HEK293 (cell line): ENCODE measurements around the gene NIT1.

ENCODE experiments used
- CTCF ChIA-PET: fragments of 350-600 bp; formaldehyde crosslinking; extraction: SDS; loops from one replicate; lab custom pipeline; 2021; ENCODE audit warnings: antibody characterized with exemption; lab: Yijun Ruan, JAX
- POLR2A ChIA-PET: fragments of 300-600 bp; formaldehyde crosslinking; extraction: SDS; loops from one replicate; lab custom pipeline; 2020; ENCODE audit warnings: antibody characterized with exemption, inconsistent platforms; lab: Yijun Ruan, JAX
- H3K27ac ChIP-seq: fragments of 200-500 bp; sonication (Bioruptor generic); 2 replicates; pipeline ENCODE4 v1.5.1; 2014; ENCODE audit warnings: low read depth, low read length, control low read depth, inconsistent platforms; ENCODE audit errors: extremely low read depth
- H3K36me3 ChIP-seq, 2 experiments: fragments of 200-500 bp in 1 of 2; sonication (Bioruptor generic) in 1 of 2; 1 replicate in 1 of 2; 2 replicates in 1 of 2; pipeline ENCODE4 v1.5.1; 2014 to 2017; ENCODE audit warnings: inconsistent platforms in 2 of 2, low read length in 2 of 2; ENCODE audit not compliant: control insufficient read depth in 2 of 2, insufficient read depth in 1 of 2
- H3K4me1 ChIP-seq: fragments of 200-500 bp; sonication (Bioruptor generic); 2 replicates; pipeline ENCODE4 v1.5.1; 2014; ENCODE audit warnings: mild to moderate bottlenecking, low read length, inconsistent platforms; ENCODE audit not compliant: control insufficient read depth, insufficient read depth
- H3K4me3 ChIP-seq: 2 replicates; pipeline ENCODE4 v1.5.1; 2011; ENCODE audit warnings: low read depth, mild to moderate bottlenecking, control low read depth, low read length, moderate library complexity
- H3K9me3 ChIP-seq: fragments of 200-500 bp; sonication (Bioruptor generic); 2 replicates; pipeline ENCODE4 v1.5.1; 2014; ENCODE audit warnings: low read depth, low read length, inconsistent platforms; ENCODE audit not compliant: control insufficient read depth, insufficient read depth
- ATF2 ChIP-seq: fragments of 450-650 bp; formaldehyde crosslinking; IDR thresholded peaks from 2 replicates; pipeline ENCODE4 v1.5.1; 2016; ENCODE audit warnings: missing biosample characterization, missing genetic modification characterization, low read depth
- EGR2 ChIP-seq: fragments of 450-650 bp; formaldehyde crosslinking; IDR thresholded peaks from 2 replicates; pipeline ENCODE4 v1.5.1; 2016; ENCODE audit warnings: low read depth, missing biosample characterization, missing genetic modification characterization
- GLIS1 ChIP-seq: fragments of 450-650 bp; formaldehyde crosslinking; IDR thresholded peaks from 2 replicates; pipeline ENCODE4 v1.5.1; 2016; ENCODE audit warnings: missing biosample characterization, missing genetic modification characterization
- GLIS2 ChIP-seq: fragments of 450-650 bp; formaldehyde crosslinking; IDR thresholded peaks from 2 replicates; pipeline ENCODE4 v1.5.1; 2016; ENCODE audit warnings: missing biosample characterization, missing genetic modification characterization
- PRDM2 ChIP-seq: fragments of 450-650 bp; formaldehyde crosslinking; IDR thresholded peaks from 2 replicates; pipeline ENCODE4 v1.5.1; 2016; ENCODE audit warnings: missing biosample characterization, missing genetic modification characterization, borderline replicate concordance
- WT1 ChIP-seq: fragments of 450-650 bp; formaldehyde crosslinking; IDR thresholded peaks from 2 replicates; pipeline ENCODE4 v1.5.1; 2016; ENCODE audit warnings: missing biosample characterization, missing genetic modification characterization
- ZFHX2 ChIP-seq: fragments of 450-650 bp; formaldehyde crosslinking; conservative IDR thresholded peaks from 2 replicates; pipeline ENCODE4 v1.5.1; 2016; ENCODE audit warnings: missing biosample characterization, missing genetic modification characterization
- ZIC2 ChIP-seq: fragments of 450-650 bp; formaldehyde crosslinking; IDR thresholded peaks from 2 replicates; pipeline ENCODE4 v1.5.1; 2016; ENCODE audit warnings: missing biosample characterization, missing genetic modification characterization
- ZNF112 ChIP-seq: fragments of 450-650 bp; formaldehyde crosslinking; IDR thresholded peaks from 2 replicates; pipeline ENCODE4 v1.5.0; 2017; ENCODE audit warnings: missing biosample characterization, missing genetic modification characterization
- ZNF398 ChIP-seq: fragments of 450-650 bp; formaldehyde crosslinking; IDR thresholded peaks from 2 replicates; pipeline ENCODE4 v1.5.1; 2017; ENCODE audit warnings: missing biosample characterization, missing genetic modification characterization
- ZNF513 ChIP-seq: fragments of 450-650 bp; IDR thresholded peaks from 2 replicates; pipeline ENCODE4 v1.5.1; 2018; ENCODE audit warnings: missing biosample characterization, missing genetic modification characterization
- ZNF529 ChIP-seq: fragments of 450-650 bp; formaldehyde crosslinking; IDR thresholded peaks from 2 replicates; pipeline ENCODE4 v1.5.1; 2017; ENCODE audit warnings: missing genetic modification characterization, missing biosample characterization; ENCODE audit not compliant: insufficient replicate concordance
- ZNF600 ChIP-seq: fragments of 450-650 bp; formaldehyde crosslinking; IDR thresholded peaks from 2 replicates; pipeline ENCODE4 v1.5.1; 2016; ENCODE audit warnings: missing biosample characterization, missing genetic modification characterization

NIT1 gene

GRCh38 chr1:161083748-161084596 is 33.9 kb upstream of the NIT1 start:
- H3K36me3 ChIP-seq, result no peaks in the 10 kb centered on the region
- no peaks in the 10 kb centered on the region for H3K9me3 ChIP-seq
- ChIA-PET CTCF (interaction anchor here (0.5 to 2.0 kb wide), 7 partner anchors 13 to 132 kb away, joined by 3 to 6 read pairs (median 3); no protein-coding TSS in a partner anchor), POLR2A (interaction anchor here (0.7 to 1.6 kb wide), 3 partner anchors 36 to 63 kb away, joined by 3 to 5 read pairs (median 3); partner anchors contain the start of gene F11R)
- no peak for TF ChIP-seq ZNF513 (tag by site-specific recombination)
- TF ChIP-seq ZNF600 (tag by site-specific recombination), result 0 out of 2 replicates have a peak, but pooled peaks have one; percentile 3
- H3K4me1 ChIP-seq, result no peaks in the 10 kb centered on the region; the same call in 1 of the 2 replicates
- H3K27ac ChIP-seq, result no peak overlapping the region
- no peak overlapping the region for H3K4me3 ChIP-seq

- no peaks in the 10 kb centered on the region for H3K36me3 ChIP-seq
- peak; percentile 49 for TF ChIP-seq ZIC2 (tag by site-specific recombination)
- TF ChIP-seq ZNF529, result no peak
- no peak for TF ChIP-seq ZNF112 (tag by site-specific recombination)
- TF ChIP-seq GLIS1, result peak; percentile 80
- no peak for TF ChIP-seq PRDM2 (tag by site-specific recombination)
- POLR2A ChIA-PET, result interaction anchor here (0.9 to 1.6 kb wide), 2 partner anchors 37 to 63 kb away, joined by 3 to 5 read pairs; partner anchors contain the start of gene F11R
These were observed 33.3 kb upstream of the NIT1 start for GRCh38 chr1:161084597-161084988.

GRCh38 chr1:161085165-161085564 is 32.7 kb upstream of the NIT1 start:
- no peaks in the 10 kb centered on the region for H3K9me3 ChIP-seq
- H3K4me3 ChIP-seq, result no peak overlapping the region
- TF ChIP-seq GLIS2 (tag by site-specific recombination) (peak; percentile 26; the same call in 1 of the 2 replicates), EGR2 (peak; percentile 29; the same call in 1 of the 2 replicates), GLIS1 (peak; percentile 90), ZIC2 (tag by site-specific recombination) (peak; percentile 36), ZFHX2 (peak; percentile 55; the same call in 1 of the 2 replicates), ATF2 (no peak), ZNF398 (tag by site-specific recombination) (peak; percentile 39; the same call in 1 of the 2 replicates), WT1 (tag by site-specific recombination) (no peak)
- POLR2A ChIA-PET, result interaction anchor here (0.6 to 1.6 kb wide), 4 partner anchors 37 to 77 kb away, joined by 3 to 5 read pairs (median 3); partner anchors contain the start of gene F11R
- no peaks in the 10 kb centered on the region for H3K36me3 ChIP-seq
- H3K27ac ChIP-seq, result no peak overlapping the region
- CTCF ChIA-PET, result interaction anchor here (0.5 to 0.6 kb wide), 3 partner anchors 180 to 404 kb away, joined by 3 to 4 read pairs (median 3); no protein-coding TSS in a partner anchor
- H3K4me1 ChIP-seq, result no peaks in the 10 kb centered on the region; the same call in 1 of the 2 replicates

More at GRCh38 chr1:161084597-161084988, 33.3 kb upstream of the NIT1 start:
- H3K9me3 ChIP-seq, result no peaks in the 10 kb centered on the region
- H3K4me1 ChIP-seq, result no peaks in the 10 kb centered on the region; the same call in 1 of the 2 replicates
- no peak overlapping the region for H3K4me3 ChIP-seq
- H3K27ac ChIP-seq, result no peak overlapping the region
- CTCF ChIA-PET, result interaction anchor here (0.5 to 0.8 kb wide), 6 partner anchors 29 to 403 kb away, joined by 3 to 4 read pairs (median 3); no protein-coding TSS in a partner anchor
